ENCODE results near the gene C6orf89.

- TF ChIP-seq CTCF (IDR thresholded peaks at IDR 0.05; ENCODE audit: insufficient read depth, low read length) (no peak), POLR2AphosphoS5 (IDR thresholded peaks at IDR 0.05; ENCODE audit: low read depth) (no peak)
Measured at GRCh38 chr6:36857325-36857724, 28.4 kb upstream of the C6orf89 start.

Measured in HL-60 (cell line).